HG03460 (cell line): ENCODE results near the gene SLX1A.
"Not testable (repeated sequence)": the region's sequence is repeated elsewhere in the genome, so short reads cannot be mapped to it uniquely, and the experiment has no call there.

Experiments used
- ATAC-seq: cut with Tn5 transposase; IDR thresholded peaks from one replicate; pipeline ENCODE4 v1.9.1; 2021; ENCODE audit not compliant: unreplicated experiment

SLX1A gene

GRCh38 chr16:30193615-30194014 lies at the start of gene SLX1A, which contains the start of gene BOLA2B:
TSS of gene SLX1A (plus strand) at chr16:30193875. CDS start at chr16:30194085, 210 bp downstream.
TSS of gene BOLA2B (minus strand) at chr16:30193666. CDS start at chr16:30193595, 71 bp downstream.
- peak; percentile 86 for ATAC-seq

DNA sequence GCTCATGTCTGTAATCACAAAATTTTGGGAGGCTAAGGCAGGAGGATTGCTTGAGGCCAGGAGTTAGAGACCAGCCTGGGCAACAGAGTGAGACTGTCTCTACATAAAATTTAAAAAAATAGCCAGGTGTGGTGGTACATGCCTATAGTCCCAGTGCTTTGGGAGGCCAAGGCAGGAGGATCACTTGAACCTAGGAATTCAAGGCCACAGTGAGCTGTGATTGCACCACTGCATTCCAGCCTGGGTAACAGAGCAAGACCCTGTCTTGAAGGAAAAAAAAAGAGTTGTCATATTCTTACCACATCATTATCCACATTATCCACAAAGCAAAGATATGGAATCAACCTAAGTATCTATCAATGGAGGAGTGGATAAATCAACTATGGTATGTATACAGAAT lies 49.7 kb upstream of the SLX1A start:
- ATAC-seq: no peak

DNA sequence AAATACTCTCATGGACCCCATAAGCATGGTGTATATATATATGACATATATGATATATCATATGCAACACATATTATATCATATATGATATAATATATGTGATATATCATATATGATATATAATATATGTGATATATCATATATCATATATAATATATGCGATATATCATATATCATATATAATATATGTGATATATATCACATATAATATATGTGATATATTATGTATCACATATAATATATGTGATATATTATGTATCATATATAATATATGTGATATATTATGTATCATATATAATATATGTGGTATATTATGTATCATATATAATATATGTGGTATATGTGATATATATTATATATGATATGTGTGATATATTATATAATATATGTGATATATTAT lies 48.8 kb upstream of the SLX1A start:
- ATAC-seq: no peak

DNA sequence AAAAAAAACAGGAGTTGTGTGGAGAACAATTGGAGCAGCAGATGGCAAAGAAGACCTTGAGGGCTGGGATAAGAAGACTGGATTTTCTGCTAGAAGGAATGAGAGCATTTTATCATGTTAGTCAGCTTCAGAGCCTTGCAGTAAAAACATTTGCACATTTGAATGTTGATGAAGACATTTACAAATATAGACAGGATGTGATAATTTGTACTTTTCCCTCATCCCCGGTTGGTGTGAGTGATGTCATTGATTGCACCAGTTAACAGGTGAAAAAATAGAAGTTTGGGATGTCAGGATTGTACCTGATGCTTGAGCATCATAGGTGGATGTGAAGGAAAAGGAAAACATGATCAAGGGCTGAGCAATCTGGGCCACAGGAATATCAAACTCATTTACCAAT lies 48.0 kb upstream of the SLX1A start:
- no peak for ATAC-seq

DNA sequence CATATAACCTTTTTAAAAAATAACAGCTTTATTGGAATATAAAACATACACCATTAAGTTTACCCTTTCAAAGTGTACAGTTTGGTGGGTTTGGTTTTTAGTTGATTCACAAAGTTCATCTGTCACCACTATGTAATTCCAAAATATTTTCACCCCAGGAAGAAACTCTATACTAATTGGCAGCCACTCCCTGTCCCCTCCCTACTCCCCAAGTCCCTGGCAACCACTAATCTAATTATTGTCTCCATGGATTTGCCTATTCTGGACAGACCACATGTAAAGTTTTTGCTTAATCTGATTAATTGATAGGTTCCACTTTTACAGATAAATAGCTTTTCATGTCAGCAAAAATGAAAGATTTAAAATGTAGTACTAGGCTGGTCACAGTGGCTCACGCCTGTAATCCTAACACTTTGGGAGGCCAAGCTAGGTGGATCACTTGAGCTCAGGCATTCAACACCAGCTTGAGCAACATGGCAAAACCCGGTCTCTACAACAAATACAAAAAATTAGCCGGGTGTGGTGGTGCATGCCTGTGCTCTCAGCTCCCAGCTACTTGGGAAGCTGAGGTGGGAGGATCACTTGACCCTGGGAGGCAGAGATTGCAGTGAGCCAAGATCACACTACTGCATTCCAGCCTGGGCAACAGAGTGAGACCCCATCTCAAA lies 45.7 kb upstream of the SLX1A start:
- no peak for ATAC-seq

DNA sequence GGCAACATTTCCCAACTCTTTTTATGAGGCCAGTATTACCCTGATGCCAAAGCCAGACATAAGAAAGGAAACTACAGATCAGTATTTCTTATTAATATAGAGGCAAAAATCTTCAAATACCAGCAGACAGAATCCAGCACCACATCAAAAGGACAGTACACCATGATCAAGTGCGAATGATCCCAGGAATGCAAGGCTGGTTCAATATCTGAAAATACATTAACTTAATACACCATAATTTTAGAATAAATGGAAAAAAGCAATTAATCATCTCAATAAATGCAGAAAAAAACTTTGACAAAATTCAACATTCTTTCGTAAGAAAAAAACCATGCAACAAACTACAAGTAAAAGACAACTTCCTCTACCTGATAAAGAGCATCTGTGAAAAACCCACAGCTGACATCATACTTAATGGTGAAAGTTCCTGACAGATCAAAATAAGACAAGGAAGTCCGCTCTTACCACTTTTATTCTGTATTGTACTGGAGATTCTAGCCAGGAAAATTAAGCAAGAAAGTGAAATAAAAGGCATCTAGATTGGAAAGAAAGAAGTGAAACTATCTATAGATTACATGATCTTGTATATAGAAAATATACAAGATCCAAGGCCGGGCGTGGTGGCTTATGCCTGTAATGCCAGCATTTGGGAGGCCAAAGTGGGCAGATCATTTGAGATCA lies 44.3 kb upstream of the SLX1A start:
- no peak for ATAC-seq

DNA sequence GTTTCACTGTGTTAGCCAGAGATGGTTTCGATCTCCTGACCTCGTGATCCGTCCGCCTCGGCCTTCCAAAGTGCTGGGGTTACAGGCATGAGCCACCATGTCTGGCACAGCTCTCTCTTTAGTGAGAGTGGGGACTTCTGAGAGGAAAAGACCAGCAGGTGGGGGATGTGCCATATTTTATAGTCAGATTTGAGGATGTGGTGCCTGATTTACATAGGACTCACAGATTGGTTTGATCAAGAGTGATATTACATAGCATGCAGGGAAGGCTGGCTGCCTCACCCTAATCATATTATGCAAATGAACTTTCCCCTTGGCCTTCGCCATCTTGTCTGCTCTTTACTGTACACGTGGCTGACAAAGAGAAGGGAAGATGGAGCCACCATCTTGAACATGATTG lies 42.6 kb upstream of the SLX1A start:
- no peak for ATAC-seq

- ATAC-seq: no peak
These were observed 41.2 kb upstream of the SLX1A start for GRCh38 chr16:30152517-30152916.

GRCh38 chr16:30155188-30155587 lies 38.5 kb upstream of the SLX1A start:
- ATAC-seq: no peak

GRCh38 chr16:30157214-30157613 lies 36.5 kb upstream of the SLX1A start:
- ATAC-seq: no peak

DNA sequence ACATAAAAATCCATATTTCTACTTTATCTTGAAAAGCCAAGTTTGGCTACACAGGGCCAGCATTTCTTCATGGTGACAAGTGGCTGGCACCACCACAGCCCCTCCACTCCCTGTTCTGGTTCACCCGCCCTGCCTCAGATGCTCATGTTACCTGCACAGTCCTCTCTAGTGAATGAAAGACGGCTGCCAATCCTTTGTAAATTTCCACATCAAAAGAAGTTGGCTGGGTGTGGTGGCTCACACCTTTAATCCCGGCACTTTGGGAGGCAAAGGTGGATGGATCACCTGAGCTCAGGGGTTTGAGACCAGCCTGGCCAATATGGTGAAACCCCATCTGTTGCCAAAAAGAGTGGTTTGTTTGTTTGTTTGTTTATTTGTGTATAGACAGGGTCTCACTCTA lies 30.1 kb upstream of the SLX1A start:
- no peak for ATAC-seq

DNA sequence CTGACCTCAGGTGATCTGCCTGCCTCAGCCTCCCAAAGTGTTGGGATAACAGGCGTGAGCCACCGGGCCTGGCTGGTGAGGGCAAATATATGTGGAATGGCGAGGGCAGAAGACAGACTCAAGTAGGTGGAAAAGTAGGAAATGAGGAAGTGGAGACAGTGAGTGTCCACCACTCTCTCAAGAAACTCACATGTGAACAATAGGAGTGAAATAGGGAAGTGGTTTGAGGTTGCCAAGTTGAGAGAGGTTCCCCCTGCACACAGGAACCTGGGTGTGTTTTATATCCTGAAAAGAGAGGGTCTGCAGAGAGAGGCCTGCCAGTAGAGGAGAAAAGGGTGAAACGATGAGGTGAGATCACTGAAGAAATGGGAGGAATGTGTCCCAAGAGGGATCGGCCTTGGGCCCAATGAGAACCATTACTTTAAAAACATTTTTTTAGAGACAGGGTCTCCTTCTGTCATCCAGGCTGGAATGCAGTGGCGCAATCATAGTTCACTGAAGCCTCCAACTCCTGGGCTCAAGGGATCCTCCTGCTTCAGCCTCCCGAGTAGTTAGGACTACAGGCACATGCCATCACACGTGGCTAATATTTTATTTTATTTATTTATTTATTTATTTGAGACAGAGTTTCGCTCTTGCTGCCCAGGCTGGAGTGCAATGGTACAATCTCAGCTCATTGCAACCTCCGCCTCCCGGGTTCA lies 27.3 kb upstream of the SLX1A start:
- ATAC-seq: no peak

DNA sequence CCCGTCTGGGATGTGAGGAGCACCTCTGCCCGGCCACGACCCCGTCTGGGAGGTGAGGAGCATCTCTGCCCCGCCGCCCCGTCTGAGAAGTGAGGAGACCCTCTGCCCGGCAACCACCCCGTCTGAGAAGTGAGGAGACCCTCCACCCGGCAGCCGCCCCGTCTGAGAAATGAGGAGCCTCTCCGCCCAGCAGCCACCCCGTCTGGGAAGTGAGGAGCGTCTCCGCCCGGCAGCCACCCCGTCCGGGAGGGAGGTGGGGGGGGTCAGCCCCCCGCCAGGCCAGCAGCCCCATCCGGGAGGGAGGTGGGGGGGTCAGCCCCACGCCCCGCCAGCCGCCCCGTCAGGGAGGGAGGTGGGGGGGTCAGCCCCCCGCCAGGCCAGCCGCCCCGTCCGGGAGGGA lies 24.9 kb upstream of the SLX1A start:
- ATAC-seq: not testable (repeated sequence)

DNA sequence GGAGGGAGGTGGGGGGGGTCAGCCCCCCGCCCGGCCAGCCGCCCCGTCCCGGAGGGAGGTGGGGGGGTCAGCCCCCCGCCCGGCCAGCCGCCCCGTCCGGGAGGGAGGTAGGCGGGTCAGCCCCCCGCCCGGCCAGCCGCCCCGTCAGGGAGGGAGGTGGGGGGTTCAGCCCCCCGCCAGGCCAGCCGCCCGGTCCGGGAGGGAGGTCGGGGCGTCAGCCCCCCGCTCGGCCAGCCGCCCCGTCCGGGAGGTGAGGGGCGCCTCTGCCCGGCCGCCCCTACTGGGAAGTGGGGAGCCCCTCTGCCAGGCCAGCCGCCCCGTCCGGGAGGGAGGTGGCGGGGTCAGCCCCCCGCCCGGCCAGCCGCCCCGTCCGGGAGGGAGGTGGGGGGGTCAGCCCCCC lies 24.3 kb upstream of the SLX1A start:
- not testable (repeated sequence) for ATAC-seq

DNA sequence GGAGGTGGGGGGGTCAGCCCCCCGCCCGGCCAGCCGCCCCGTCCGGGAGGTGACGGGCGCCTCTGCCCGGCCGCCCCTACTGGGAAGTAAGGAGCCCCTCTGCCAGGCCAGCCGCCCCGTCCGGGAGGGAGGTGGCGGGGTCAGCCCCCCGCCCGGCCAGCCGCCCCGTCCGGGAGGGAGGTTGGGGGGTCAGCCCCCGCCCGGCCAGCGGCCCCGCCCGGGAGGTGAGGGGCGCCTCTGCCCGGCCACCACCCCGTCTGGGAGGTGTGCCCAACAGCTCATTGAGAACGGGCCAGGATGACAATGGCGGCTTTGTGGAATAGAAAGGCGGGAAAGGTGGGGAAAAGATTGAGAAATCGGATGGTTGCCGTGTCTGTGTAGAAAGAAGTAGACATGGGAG lies 23.5 kb upstream of the SLX1A start:
- not testable (repeated sequence) for ATAC-seq

DNA sequence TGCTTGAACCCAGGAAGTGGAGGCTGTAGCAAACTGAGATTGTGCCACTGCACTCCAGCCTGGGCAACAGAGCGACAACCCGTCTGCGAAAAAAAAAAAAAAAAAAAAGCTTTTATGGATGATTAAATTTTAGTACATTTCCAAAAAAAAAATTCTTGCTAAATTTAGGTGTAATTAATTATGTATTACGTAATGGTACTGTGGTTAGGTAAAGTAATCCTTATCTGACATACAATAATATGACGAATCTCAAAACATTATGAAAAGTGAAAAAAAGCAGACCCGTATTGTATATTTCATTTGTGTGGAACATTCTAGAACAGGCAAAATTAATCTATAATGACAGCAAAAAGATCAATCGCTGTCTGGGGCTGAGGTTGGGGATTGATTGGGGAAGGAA lies 20.6 kb upstream of the SLX1A start:
- ATAC-seq: no peak

DNA sequence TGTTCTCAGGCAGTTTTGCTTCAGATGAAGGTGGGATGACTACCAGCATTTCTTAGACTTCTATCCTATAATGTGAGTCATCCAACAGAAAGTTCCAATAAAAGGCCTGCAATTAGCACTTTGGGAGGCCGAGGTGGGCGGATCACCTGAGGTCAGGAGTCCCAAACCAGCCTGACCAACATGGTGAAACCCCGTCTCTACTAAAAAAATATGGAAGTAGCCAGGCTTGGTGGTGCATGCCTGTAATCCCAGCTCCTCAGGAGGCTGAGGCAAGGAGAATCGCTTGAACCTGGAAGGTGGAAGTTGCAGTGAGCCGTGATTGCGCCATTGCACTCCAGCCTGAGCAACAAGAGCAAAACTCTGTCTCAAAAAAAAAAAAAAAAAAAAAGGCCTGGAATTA lies 16.8 kb upstream of the SLX1A start:
- not testable (repeated sequence) for ATAC-seq

GRCh38 chr16:30179195-30179594 lies 14.5 kb upstream of the SLX1A start:
- ATAC-seq: no peak

GRCh38 chr16:30179931-30180330 lies 13.7 kb upstream of the SLX1A start:
- ATAC-seq: no peak

- no peak for ATAC-seq
These were observed 12.9 kb upstream of the SLX1A start for GRCh38 chr16:30180741-30181140.

DNA sequence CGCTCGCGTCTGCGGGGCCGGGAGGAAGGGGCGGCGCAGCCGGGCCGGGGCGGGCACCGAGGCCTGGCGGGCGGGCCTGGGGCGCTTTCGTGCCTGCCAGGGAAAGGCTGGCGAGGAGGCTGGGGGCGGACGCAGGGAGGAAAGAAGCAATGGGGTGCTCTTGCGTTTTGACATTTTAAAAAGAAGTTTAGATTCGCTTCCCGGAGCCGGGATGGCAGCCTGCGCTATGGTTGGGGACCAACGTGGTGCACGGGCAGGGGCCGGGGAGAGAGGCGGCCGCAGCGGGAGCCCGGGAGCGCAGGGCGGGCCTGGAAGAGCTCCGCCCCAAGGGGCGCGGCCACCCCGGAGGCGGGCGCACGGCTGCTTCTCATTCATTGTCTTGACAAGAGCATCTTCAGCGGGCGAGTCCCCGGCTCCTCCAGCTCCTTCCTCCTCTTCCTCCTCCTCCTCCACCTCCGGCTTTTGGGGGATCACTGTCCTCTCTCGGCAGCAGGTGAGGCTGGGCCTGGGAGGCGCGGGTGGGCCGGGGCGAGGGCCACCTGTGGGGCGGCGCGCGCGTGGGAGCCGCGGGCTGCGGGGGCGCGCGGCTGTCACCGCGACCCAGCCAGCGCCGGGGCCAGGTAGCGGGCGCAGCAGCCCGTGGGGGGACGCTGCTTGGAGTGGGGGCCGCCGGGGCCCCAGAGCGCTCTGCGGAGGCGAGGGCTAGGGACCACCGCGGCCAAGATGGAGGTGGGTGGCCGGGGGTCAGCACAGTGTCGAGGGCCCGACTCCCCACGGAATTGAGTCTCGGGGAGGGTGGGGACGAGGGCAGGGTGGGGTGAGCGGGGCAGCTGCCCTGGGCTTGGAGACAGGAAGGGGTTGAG lies 10.2 kb upstream of the SLX1A start, which contains the start of gene CORO1A:
Gene CORO1A, plus strand, starts transcription at position 370 of the 863 bp plus-strand sequence. CDS start 1,608 bp downstream, outside the sequence.
- ATAC-seq: peak; percentile 48
